A549 treated with AZD9567 at 1 μM for 4 hours (cell line): ENCODE data around the gene USP4. TPM values are rescaled to one million over a fixed set of nuclear protein-coding genes. Genes with fewer than 3 reads are reported as not detected.

Source experiments
- total RNA-seq: library from RNA; stranded (reverse); fragments of 200-300 nt; extraction: Qiagen RNA extraction; gene quantifications from 5 replicates; pipeline ENCODE4 v1.2.3, GENCODE V29; 2022; ENCODE audit not compliant: insufficient read depth

USP4 gene
- total RNA-seq: 11.6 to 14.8 TPM (median 14.2 TPM) in 5 replicates

GRCh38 chr3:49339941-49340800, at the start of gene USP4:
USP4 (minus strand) TSS chr3:49340053; CDS start chr3:49340024, 29 bp downstream.

GRCh38 chr3:49358217-49358883, 18.5 kb upstream of the USP4 start, which contains the start of gene GPX1:
GPX1 (minus strand) TSS chr3:49358353; CDS start chr3:49358278, 75 bp downstream.

GRCh38 chr3:49276475-49277382, 63.1 kb downstream of the USP4 start, which contains the start of gene C3orf62:
C3orf62 (minus strand) TSS chr3:49277232; CDS start chr3:49276872, 360 bp downstream.

Other genes starting within 250 kb of the USP4 start
- 35.3 to 40.4 TPM (median 38.3 TPM) in 5 replicates for gene QRICH1, start 246.0 kb downstream of the USP4 start, total RNA-seq
- gene QARS1, start 235.3 kb downstream of the USP4 start, total RNA-seq: 138 to 189 TPM (median 143 TPM) in 5 replicates
- gene USP19, start 219.2 kb downstream of the USP4 start, total RNA-seq: 23.0 to 26.1 TPM (median 24.1 TPM) in 5 replicates
- 98.2 to 133 TPM (median 104 TPM) in 5 replicates for gene LAMB2, start 207.0 kb downstream of the USP4 start, total RNA-seq
- gene CCDC71, start 173.7 kb downstream of the USP4 start, total RNA-seq: 13.6 to 16.8 TPM (median 15.9 TPM) in 5 replicates
- 4.2 to 7.4 TPM (median 4.6 TPM) in 5 replicates for gene KLHDC8B, start 168.5 kb downstream of the USP4 start, total RNA-seq
- gene C3orf62, start 62.8 kb downstream of the USP4 start, total RNA-seq: 1.7 to 3.0 TPM (median 1.9 TPM) in 5 replicates
- 192 to 317 TPM (median 287 TPM) in 5 replicates for gene GPX1, start 18.3 kb upstream of the USP4 start, total RNA-seq
- 448 to 524 TPM (median 465 TPM) in 5 replicates for gene RHOA, start 71.9 kb upstream of the USP4 start, total RNA-seq
- gene TCTA, start 72.4 kb upstream of the USP4 start, total RNA-seq: 20.1 to 24.9 TPM (median 21.9 TPM) in 5 replicates
- gene AMT, start 82.4 kb upstream of the USP4 start, total RNA-seq: 0.10 to 0.36 TPM (median 0.26 TPM) in 4 of 5 replicates, not detected in the other
- gene NICN1, start 89.3 kb upstream of the USP4 start, total RNA-seq: 5.0 to 9.0 TPM (median 5.2 TPM) in 5 replicates
- 50.2 to 62.2 TPM (median 57.7 TPM) in 5 replicates for gene DAG1, start 130.2 kb upstream of the USP4 start, total RNA-seq
- 0.11 to 0.23 TPM (median 0.20 TPM) in 5 replicates for gene BSN, start 214.4 kb upstream of the USP4 start, total RNA-seq